HepG2 (cell line): ENCODE data around the gene CHN2. TPM values are rescaled to one million over a fixed set of nuclear protein-coding genes. Genes with fewer than 3 reads are reported as not detected.

Experiments
- ATAC-seq: fragments of 200-7000 bp; cut with Tn5 transposase; 3 replicates; pipeline ENCODE4 v1.9.1; 2020; ENCODE audit warnings: mild to moderate bottlenecking, moderate library complexity
- BruUV-seq: library from RNA; stranded (reverse); fragments of 400-500 nt; replicated peaks from 2 replicates; lab custom pipeline; 2021; lab: Mats Ljungman, UMichigan
- CTCF ChIA-PET: fragments of 300-600 bp; formaldehyde crosslinking; extraction: SDS; loops from one replicate; lab custom pipeline; 2021; ENCODE audit warnings: low total read pairs, inconsistent platforms, low intra/inter-chr PET ratio; lab: Yijun Ruan, JAX
- POLR2A ChIA-PET: fragments of 350-600 bp; sonication (Branson Sonifier 250); formaldehyde crosslinking; loops from one replicate; lab custom pipeline; 2020; ENCODE audit warnings: antibody characterized with exemption, inconsistent platforms; lab: Yijun Ruan, JAX
- DNase-seq: peaks from one replicate; pipeline ENCODE4 v3.0.0-alpha.2; 2015; ENCODE audit warnings: low spot score
- FAIRE-seq: peaks from 3 replicates; lab custom pipeline; 2011; peaks lifted over from hg19 to GRCh38; lab: Jason Lieb, UNC
- H2AFZ ChIP-seq: one replicate; pipeline ENCODE4 v1.6.1; 2011; ENCODE audit warnings: low read length, inconsistent platforms
- H3K27ac ChIP-seq: fragments of 300-600 bp; 3 replicates; pipeline ENCODE4 v1.8.0; 2011; ENCODE audit warnings: mixed run types, mild to moderate bottlenecking, mixed read lengths, low read length, inconsistent platforms; ENCODE audit not compliant: insufficient read depth; ENCODE audit errors: extremely low read length
- H3K27me3 ChIP-seq, 2 experiments: fragments of 200-600 bp in 1 of 2; 2 replicates in 1 of 2; 3 replicates in 1 of 2; pipeline versions ENCODE4 v1.6.0 to v1.8.0; 2011; ENCODE audit warnings: low read length in 2 of 2, mild to moderate bottlenecking in 2 of 2, moderate library complexity in 2 of 2, inconsistent platforms in 1 of 2; ENCODE audit not compliant: insufficient read depth in 2 of 2, control insufficient read depth in 1 of 2
- H3K36me3 ChIP-seq, 2 experiments: fragments of 200-600 bp in 1 of 2; replicated peaks in 1 of 2; 2 replicates in 1 of 2; 3 replicates in 1 of 2; pipeline versions ENCODE4 v1.5.1 to v1.8.0; 2011; ENCODE audit warnings: low read length in 2 of 2, inconsistent platforms in 1 of 2; ENCODE audit not compliant: insufficient read depth in 2 of 2, control insufficient read depth in 1 of 2
- H3K4me1 ChIP-seq: 2 replicates; pipeline ENCODE4 v1.5.1; 2012; ENCODE audit warnings: low read length, inconsistent platforms; ENCODE audit not compliant: insufficient read depth
- H3K4me2 ChIP-seq: 2 replicates; pipeline ENCODE4 v1.6.0; 2011; ENCODE audit warnings: low read depth, low read length, inconsistent platforms
- H3K4me3 ChIP-seq, 3 experiments: fragments of 200-600 bp in 1 of 3; sonication (generic), shearing (Covaris generic) in 1 of 3; replicated peaks in 1 of 3; 2 replicates each; pipeline ENCODE4 v1.5.1; 2011 to 2016; ENCODE audit warnings: low read length in 3 of 3, inconsistent platforms in 2 of 3, low read depth in 2 of 3, mild to moderate bottlenecking in 2 of 3, control low read depth in 1 of 3, mixed read lengths in 1 of 3; ENCODE audit not compliant: insufficient read depth in 1 of 3
- H3K79me2 ChIP-seq: one replicate; pipeline ENCODE4 v1.6.1; 2011; ENCODE audit warnings: low read length, inconsistent platforms; ENCODE audit not compliant: insufficient read depth
- H3K9ac ChIP-seq: 2 replicates; pipeline ENCODE4 v1.6.0; 2011; ENCODE audit warnings: mild to moderate bottlenecking, low read depth, low read length, inconsistent platforms; ENCODE audit not compliant: insufficient read depth
- H3K9me3 ChIP-seq: 2 replicates; pipeline ENCODE4 v1.5.1; 2012; ENCODE audit warnings: mild to moderate bottlenecking, low read length
- H4K20me1 ChIP-seq: 2 replicates; pipeline ENCODE4 v1.6.0; 2011; ENCODE audit warnings: inconsistent platforms, mild to moderate bottlenecking, low read length, moderate library complexity; ENCODE audit not compliant: insufficient read depth
- HES4 ChIP-seq: sonication (generic); formaldehyde crosslinking; IDR thresholded peaks from 2 replicates; pipeline ENCODE4 v1.9.0; 2021; ENCODE audit warnings: mild to moderate bottlenecking, missing genetic modification reagents, borderline replicate concordance
- KLF6 ChIP-seq: IDR thresholded peaks from 2 replicates; pipeline ENCODE4 v1.8.0; 2016; ENCODE audit warnings: missing biosample characterization, missing genetic modification reagents
- MED1 ChIP-seq: sonication (generic); formaldehyde crosslinking; IDR thresholded peaks from 2 replicates; pipeline ENCODE4 v1.4.0; 2020; ENCODE audit warnings: missing genetic modification reagents
- NBN ChIP-seq: fragments of 450-650 bp; conservative IDR thresholded peaks from 2 replicates; pipeline ENCODE4 v1.6.1; 2017
- PAWR ChIP-seq: sonication (generic); formaldehyde crosslinking; IDR thresholded peaks from 2 replicates; pipeline ENCODE4 v1.4.0; 2020; ENCODE audit warnings: missing genetic modification reagents, mild to moderate bottlenecking, borderline replicate concordance
- POLR2G ChIP-seq: fragments of 200-400 bp; formaldehyde crosslinking; IDR thresholded peaks from 2 replicates; pipeline ENCODE4 v1.6.1; 2018; ENCODE audit warnings: mild to moderate bottlenecking, low read depth, low read length, moderate library complexity
- PRPF4 ChIP-seq: fragments of 200-400 bp; formaldehyde crosslinking; IDR thresholded peaks from 2 replicates; pipeline ENCODE4 v1.6.1; 2016; ENCODE audit warnings: low read length, low read depth; ENCODE audit not compliant: poor library complexity, severe bottlenecking
- RFX5 ChIP-seq: IDR thresholded peaks from 2 replicates; pipeline ENCODE4 v1.6.1; 2011; ENCODE audit warnings: low read depth, low read length, improper control_type of control experiment
- ZFP36L2 ChIP-seq: sonication (generic); formaldehyde crosslinking; IDR thresholded peaks from 2 replicates; pipeline ENCODE4 v1.4.0; 2020; ENCODE audit warnings: missing genetic modification reagents
- ZHX2 ChIP-seq, 2 experiments: sonication (generic) in 1 of 2; formaldehyde crosslinking in 1 of 2; IDR thresholded peaks; 2 replicates each; pipeline versions ENCODE4 v1.6.1 to v1.9.0; 2014 to 2022; ENCODE audit warnings: antibody characterized with exemption in 1 of 2, borderline replicate concordance in 1 of 2, inconsistent platforms in 1 of 2, low read depth in 1 of 2, missing genetic modification reagents in 1 of 2
- ZMYM4 ChIP-seq: sonication (generic); formaldehyde crosslinking; IDR thresholded peaks from 2 replicates; pipeline ENCODE4 v1.8.1; 2023; ENCODE audit warnings: mild to moderate bottlenecking, missing genetic modification reagents
- ZNF160 ChIP-seq: sonication (generic); formaldehyde crosslinking; IDR thresholded peaks from 2 replicates; pipeline ENCODE4 v1.8.0; 2022; ENCODE audit warnings: mild to moderate bottlenecking, inconsistent platforms, missing genetic modification reagents
- ZNF180 ChIP-seq: sonication (generic); formaldehyde crosslinking; IDR thresholded peaks from 2 replicates; pipeline ENCODE4 v1.4.0; 2020; ENCODE audit warnings: low read depth, missing genetic modification reagents, borderline replicate concordance
- ZNF230 ChIP-seq: sonication (generic); formaldehyde crosslinking; IDR thresholded peaks from 2 replicates; pipeline ENCODE4 v1.4.0; 2020; ENCODE audit warnings: mild to moderate bottlenecking, missing genetic modification reagents
- ZNF362 ChIP-seq: sonication (generic); formaldehyde crosslinking; IDR thresholded peaks from 2 replicates; pipeline ENCODE4 v1.4.0; 2020; ENCODE audit warnings: missing genetic modification reagents, mild to moderate bottlenecking, borderline replicate concordance
- ZNF430 ChIP-seq: sonication (generic); formaldehyde crosslinking; IDR thresholded peaks from 2 replicates; pipeline ENCODE4 v1.9.0; 2021; ENCODE audit warnings: mild to moderate bottlenecking, missing genetic modification reagents
- ZZZ3 ChIP-seq: sonication (generic); formaldehyde crosslinking; IDR thresholded peaks from 2 replicates; pipeline ENCODE4 v1.4.0; 2020; ENCODE audit warnings: missing genetic modification reagents, mild to moderate bottlenecking, borderline replicate concordance
- WGBS: methylation state at CpG from one replicate; pipeline ENCODE4 v1.1.6; 2017; ENCODE audit warnings: low lambda C conversion rate; 5-methylcytosine and 5-hydroxymethylcytosine counted together
- in situ Hi-C: cut with HindIII; loops from 2 replicates; pipeline ENCODE4 v1.10.0; 2017; ENCODE audit warnings: low pct_unique_long_range_greater_than_20kb; ENCODE audit not compliant: extremely low pct_ligation_motif_present
- intact Hi-C: fragments of 100-400 bp; cut with micrococcal nuclease; formaldehyde crosslinking; loops from one replicate; pipeline ENCODE4 v1.10.0; 2022; ENCODE audit not compliant: unreplicated experiment
- polyA plus RNA-seq, 8 experiments: library from polyadenylated mRNA; depleted of rRNA in 3 of 8; stranded (reverse) in 7 of 8; unstranded in 1 of 8; fragments of >200 nt; fragmentation: Illumina TruSeq in 4 of 8; extraction: Trizol in 4 of 8; gene quantifications; 2 replicates each; pipeline versions ENCODE4 v1.2.1 to v1.2.3, GENCODE V29; 2011 to 2016; ENCODE audit warnings: low read depth in 4 of 8, missing spikeins in 1 of 8, mixed read lengths in 1 of 8; ENCODE audit not compliant: insufficient read depth in 1 of 8
- total RNA-seq, 5 experiments: library from RNA; depleted of rRNA; stranded (reverse); fragments of >200 nt; fragmentation: Illumina TruSeq; extraction: Trizol; gene quantifications; 2 replicates each; pipeline ENCODE4 v1.2.3, GENCODE V29; 2016; ENCODE audit warnings: low read depth in 1 of 5
- TF ChIP-seq, protein P1 (sequence below): IDR thresholded peaks from 2 replicates; pipeline ENCODE4 v1.6.1; 2016; ENCODE audit warnings: control low read depth

The CHN2 gene
- total and polyA plus RNA-seq, 2 of the 13 experiments (the other 11 are each of a cell fraction or from before 2014, with no cell fraction given): 23.5 to 30.5 TPM

DNA sequence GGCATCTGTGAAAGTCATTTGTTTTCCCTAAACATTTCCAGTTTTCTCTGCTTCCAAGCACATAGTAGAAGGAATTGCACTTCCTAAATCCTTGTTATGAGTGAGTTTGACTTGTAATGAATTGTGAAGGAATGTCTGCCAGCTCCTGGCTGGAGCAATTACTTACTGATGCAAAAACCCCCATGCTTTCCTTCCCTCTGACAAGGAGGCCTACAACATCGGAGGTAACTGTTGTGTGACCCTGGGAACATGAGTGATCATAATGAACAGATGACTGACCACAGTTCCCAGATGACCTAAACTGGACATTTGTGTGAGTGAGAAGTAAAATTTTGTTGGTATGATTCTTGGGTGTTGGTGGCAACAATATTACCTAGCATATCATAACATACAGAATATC, 26.9 kb upstream of the CHN2 start (continued):
- no peak for TF ChIP-seq ZNF362 (CRISPR knock-in tag)
- no peak for TF ChIP-seq NBN
- no peak for TF ChIP-seq RFX5
- TF ChIP-seq ZNF180: no peak
- TF ChIP-seq ZNF160: no peak
- TF ChIP-seq PAWR (CRISPR knock-in tag): no peak

GRCh38 chr7:29170781-29171180, 23.8 kb upstream of the CHN2 start:
- Histone ChIP-seq H3K27ac (no peak overlapping the region), H3K79me2 (no peaks in the 10 kb centered on the region), H3K4me2 (no peak overlapping the region), H3K9ac (no peak overlapping the region), H3K4me1 (no peaks in the 10 kb centered on the region), H3K36me3 (no peaks in the 10 kb centered on the region), H3K9me3 (no peaks in the 10 kb centered on the region), H3K4me3 (no peak overlapping the region), H4K20me1 (no peaks in the 10 kb centered on the region), H3K27me3 (no peaks in the 10 kb centered on the region), H2AFZ (no peak overlapping the region)
- ChIA-PET POLR2A (no interaction called here), CTCF (no interaction called here)
- no peak for FAIRE-seq
- intact Hi-C loops: no loop called here
- no TSS peak for BruUV-seq
- DNase-seq: no peak
- 98% methylated on average over 7 of the region's 7 CpGs for WGBS
- in situ Hi-C loops: no loop called here
- ATAC-seq: no peak
- TF ChIP-seq, protein P1, sequence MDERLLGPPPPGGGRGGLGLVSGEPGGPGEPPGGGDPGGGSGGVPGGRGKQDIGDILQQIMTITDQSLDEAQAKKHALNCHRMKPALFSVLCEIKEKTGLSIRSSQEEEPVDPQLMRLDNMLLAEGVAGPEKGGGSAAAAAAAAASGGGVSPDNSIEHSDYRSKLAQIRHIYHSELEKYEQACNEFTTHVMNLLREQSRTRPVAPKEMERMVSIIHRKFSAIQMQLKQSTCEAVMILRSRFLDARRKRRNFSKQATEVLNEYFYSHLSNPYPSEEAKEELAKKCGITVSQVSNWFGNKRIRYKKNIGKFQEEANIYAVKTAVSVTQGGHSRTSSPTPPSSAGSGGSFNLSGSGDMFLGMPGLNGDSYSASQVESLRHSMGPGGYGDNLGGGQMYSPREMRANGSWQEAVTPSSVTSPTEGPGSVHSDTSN (CRISPR knock-in tag): no peak
- TF ChIP-seq ZHX2 (IDR thresholded peaks at IDR 0.05; ENCODE audit: low read depth): no peak
- TF ChIP-seq ZHX2 (CRISPR knock-in tag; IDR thresholded peaks at IDR 0.05; ENCODE audit: borderline replicate concordance): no peak
- no peak for TF ChIP-seq KLF6
- no peak for TF ChIP-seq HES4 (CRISPR knock-in tag)
- no peak for TF ChIP-seq ZZZ3 (CRISPR knock-in tag)
- no peak for TF ChIP-seq ZMYM4 (CRISPR knock-in tag)
- TF ChIP-seq ZNF230: no peak
- no peak for TF ChIP-seq POLR2G
- no peak for TF ChIP-seq ZNF430 (CRISPR knock-in tag)
- no peak for TF ChIP-seq ZFP36L2 (CRISPR knock-in tag)
- no peak for TF ChIP-seq PRPF4
- TF ChIP-seq MED1: no peak
